ENCODE data around the gene ATP5PB.

DNA sequence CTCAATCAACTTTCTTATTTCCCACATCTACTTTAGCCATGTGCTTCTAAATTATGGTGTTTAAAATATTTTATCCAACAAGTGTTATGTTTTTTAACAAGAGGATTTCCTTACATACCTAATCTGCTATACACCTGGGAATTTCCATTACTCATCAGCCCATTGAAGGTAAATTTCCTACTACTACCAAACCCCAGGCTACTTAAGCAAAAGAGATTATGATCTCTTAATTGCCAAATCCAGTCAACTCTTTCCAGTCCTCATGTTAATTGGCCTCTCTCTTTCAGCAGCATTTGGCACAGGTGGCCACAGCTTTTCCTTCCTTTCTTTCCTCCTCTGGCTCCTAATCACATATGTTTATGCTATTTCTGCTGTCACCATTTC lies 19.4 kb downstream of the ATP5PB start:
- no peak for TF ChIP-seq POLR2A (IDR thresholded peaks at IDR 0.05)
- TF ChIP-seq, protein P1, sequence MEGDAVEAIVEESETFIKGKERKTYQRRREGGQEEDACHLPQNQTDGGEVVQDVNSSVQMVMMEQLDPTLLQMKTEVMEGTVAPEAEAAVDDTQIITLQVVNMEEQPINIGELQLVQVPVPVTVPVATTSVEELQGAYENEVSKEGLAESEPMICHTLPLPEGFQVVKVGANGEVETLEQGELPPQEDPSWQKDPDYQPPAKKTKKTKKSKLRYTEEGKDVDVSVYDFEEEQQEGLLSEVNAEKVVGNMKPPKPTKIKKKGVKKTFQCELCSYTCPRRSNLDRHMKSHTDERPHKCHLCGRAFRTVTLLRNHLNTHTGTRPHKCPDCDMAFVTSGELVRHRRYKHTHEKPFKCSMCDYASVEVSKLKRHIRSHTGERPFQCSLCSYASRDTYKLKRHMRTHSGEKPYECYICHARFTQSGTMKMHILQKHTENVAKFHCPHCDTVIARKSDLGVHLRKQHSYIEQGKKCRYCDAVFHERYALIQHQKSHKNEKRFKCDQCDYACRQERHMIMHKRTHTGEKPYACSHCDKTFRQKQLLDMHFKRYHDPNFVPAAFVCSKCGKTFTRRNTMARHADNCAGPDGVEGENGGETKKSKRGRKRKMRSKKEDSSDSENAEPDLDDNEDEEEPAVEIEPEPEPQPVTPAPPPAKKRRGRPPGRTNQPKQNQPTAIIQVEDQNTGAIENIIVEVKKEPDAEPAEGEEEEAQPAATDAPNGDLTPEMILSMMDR (IDR thresholded peaks at IDR 0.05) = no peak
- no peak for TF ChIP-seq POLR2AphosphoS5 (IDR thresholded peaks at IDR 0.05)
- TF ChIP-seq EP300 (IDR thresholded peaks at IDR 0.05) = no peak
